GM19467 (cell line): ENCODE measurements around the gene NDUFV3.
A peak's percentile ranks its signal among the peaks of the same experiment; 100 is the strongest.
"Not testable (repeated sequence)": the region's sequence is repeated elsewhere in the genome, so short reads cannot be mapped to it uniquely, and the experiment has no call there.

Experiments
- ATAC-seq: cut with Tn5 transposase; IDR thresholded peaks from one replicate; pipeline ENCODE4 v1.9.1; 2021; ENCODE audit warnings: mild to moderate bottlenecking, moderate library complexity; ENCODE audit not compliant: unreplicated experiment

The NDUFV3 gene

DNA sequence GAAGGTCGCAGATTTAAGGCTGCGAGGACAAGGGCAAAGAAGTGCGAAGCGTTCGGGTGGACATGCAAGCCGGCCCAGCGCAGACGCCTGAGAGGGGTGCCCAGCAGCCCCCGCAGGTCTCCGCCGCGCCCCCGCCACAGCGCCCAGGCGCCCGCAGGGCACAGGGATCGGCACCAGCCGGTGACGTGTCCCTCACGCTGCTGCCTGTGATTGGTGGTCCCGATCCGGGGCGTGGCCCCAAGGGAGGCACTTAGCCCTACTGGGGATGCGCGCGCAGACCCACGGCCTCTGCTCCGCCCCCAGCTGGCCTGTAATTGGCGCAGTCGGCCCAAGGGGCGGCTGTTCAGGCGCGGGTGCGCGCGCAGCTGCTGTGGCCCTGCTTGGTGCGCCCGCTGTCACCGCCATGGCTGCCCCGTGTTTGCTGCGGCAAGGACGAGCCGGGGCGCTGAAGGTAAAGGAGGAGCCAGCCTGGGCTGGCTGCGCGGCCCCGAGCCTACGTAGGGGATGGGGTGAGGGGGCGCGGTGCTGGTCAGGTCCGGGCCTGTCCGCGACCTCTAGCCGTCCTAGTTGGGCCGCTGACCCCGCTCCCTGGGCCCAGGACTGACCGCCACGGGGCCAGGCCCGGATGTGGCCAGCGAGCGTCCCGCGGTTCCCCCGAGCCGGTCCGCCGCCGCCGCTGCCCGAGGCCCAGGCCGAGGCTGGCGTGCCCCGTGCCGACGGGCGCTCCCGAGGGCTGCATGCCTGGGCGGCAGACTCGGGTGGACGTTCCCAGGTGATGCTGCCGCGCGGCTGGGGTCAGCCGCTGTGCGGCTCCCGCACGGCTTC, at the start of gene NDUFV3:
TSS of gene NDUFV3 (plus strand) at position 379 of the 825 bp plus-strand sequence. CDS start at position 404, 25 bp downstream.
- peak; percentile 88 for ATAC-seq

DNA sequence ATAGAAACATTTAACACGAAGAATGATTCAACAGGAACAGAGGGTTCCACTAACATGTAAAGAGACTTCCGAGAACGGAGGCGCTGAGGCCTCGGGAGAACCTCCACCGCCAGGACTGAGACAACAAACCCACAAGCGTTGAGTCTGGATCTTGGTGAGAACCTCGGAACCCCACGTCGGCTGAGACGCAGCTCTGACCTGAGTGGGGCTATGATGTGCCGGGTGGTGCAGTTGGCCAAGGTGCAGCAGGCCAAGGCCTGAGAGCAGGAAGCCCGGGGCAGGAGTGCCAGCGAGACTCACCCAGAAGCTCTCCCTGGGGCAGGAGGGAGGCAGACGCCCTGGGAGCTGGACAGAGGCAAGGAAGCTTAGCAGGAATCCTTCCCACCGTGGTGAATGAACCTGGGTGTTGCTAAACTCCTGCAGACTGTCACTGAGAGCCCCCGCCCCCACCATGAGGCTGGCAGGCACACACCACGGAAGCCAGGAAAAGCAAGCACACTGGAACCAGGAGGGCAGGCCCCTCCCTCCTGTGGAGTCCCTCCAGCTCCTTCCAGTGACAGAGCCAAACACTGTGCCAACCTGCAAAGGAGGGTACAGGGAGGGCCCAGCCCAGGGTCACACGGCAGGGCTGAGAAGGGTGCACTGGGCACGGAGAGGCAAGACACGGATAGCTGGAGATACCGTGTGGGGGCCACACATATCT, 48.5 kb upstream of the NDUFV3 start:
- no peak for ATAC-seq

- no peak for ATAC-seq
These were observed 47.7 kb upstream of the NDUFV3 start for GRCh38 chr21:42845296-42845965.

- no peak for ATAC-seq
These were observed 46.9 kb upstream of the NDUFV3 start for GRCh38 chr21:42846221-42846620.

- ATAC-seq: no peak
These were observed 45.9 kb upstream of the NDUFV3 start for GRCh38 chr21:42847051-42847707.

DNA sequence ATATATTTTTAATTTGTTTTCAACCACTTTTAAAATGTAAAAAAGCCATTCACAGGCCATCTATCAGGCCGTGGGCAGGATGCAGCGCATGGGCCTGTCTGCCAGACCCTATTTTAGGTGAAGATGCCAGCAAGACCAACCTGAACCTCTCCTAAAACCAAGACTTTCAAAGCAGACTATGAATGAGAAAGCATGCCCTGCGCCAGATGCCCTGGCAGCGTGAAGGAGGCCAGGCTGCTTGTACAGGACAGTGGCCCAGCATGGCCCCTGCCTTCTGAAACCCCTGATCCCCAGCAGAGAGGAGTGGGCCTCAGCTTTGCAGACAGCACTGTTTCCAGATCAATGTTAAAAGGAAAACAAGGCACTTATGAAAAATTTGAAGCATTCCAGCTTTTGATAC, 45.4 kb upstream of the NDUFV3 start:
- no peak for ATAC-seq

DNA sequence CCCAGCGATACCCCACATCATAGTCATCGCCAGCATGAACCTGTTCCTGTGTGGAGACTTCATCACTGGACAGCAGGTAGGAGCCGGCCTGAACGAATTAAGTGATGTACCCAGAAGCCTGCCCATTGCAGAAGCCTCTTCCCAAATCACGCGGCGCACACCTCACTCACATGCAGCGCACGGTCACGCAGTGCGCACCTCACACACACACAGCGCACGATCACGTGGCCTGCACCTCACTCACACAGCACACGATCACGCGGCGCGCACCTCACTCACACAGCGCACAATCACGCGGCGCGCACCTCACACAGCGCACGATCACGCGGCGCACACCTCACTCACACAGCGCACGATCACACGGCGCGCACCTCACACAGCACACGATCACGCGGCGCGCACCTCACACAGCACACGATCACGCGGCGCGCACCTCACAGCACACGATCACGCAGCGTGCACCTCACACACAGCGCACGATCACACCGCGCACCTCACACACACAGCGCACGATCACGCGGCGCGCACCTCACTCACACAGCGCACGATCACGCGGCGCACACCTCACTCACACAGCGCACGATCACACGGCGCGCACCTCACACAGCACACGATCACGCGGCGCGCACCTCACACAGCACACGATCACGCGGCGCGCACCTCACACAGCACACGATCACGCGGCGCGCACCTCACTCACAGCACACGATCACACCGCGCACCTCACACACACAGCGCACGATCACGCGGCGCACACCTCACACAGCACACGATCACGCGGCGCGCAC, 44.8 kb upstream of the NDUFV3 start:
- not testable (repeated sequence) for ATAC-seq

DNA sequence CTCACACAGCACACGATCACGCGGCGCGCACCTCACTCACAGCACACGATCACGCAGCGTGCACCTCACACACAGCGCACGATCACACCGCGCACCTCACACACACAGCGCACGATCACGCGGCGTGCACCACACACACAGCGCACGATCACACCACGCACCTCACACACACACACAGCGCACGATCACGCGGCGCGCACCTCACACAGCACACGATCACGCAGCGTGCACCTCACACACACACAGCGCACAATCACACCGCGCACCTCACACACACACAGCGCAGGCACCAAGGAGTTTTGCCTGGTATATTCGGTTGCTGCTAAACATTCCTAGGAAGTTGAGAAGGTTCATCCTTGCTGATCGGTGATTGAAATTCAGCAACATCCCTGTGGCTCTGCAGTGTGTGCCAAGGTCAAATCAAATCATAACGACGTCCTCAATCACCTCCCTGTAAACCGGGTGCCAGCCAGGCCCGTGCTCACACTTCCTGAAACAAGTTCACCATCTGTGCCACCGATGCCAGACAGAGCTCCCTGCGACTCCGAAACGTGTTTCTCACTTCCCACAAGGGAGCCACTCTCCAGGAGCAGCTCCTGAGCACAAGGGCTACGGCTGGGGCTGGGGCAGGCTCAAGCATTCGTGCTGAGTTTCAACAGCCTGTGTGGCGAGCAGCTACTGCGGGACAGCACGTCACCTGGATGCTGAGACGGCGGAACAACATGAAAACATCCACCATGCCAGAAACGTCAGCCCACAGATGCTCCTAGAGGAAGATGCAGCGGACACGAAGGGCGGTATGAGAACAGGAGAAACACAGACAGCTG, 44.0 kb upstream of the NDUFV3 start:
- no peak for ATAC-seq

DNA sequence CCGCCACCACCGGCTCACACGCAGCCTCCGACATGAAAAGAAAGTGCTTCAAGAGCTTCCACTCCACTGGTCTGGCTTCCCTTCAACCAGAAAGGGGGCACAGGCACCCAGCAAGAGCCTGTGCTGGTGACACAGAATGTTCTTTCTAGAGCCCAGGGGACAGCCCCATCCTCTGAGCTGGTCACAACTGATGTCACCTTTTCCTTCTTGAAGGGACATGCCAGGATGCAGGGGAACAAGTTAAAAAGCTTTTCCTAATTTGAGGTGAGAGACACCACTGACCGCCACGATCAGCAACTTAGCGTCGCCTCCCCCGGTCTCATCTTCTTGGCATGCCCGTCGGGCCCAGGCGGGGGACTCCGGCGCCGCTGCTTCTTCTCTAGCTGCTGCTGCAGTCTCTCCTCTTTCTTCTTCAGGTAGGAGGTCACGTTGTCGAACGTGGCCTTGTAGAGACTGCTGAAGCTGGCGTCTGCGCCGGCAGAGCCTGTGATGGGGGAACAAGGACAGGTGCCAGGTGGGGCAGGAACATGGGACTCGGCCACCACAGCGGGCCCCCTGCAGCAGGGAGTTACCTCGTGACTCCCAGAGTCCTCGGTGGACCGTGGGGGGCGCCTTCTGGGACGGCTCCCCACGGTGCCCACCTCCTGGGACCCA, 43.2 kb upstream of the NDUFV3 start:
- ATAC-seq: no peak

- ATAC-seq: no peak
These were observed 42.6 kb upstream of the NDUFV3 start for GRCh38 chr21:42850463-42850862.

DNA sequence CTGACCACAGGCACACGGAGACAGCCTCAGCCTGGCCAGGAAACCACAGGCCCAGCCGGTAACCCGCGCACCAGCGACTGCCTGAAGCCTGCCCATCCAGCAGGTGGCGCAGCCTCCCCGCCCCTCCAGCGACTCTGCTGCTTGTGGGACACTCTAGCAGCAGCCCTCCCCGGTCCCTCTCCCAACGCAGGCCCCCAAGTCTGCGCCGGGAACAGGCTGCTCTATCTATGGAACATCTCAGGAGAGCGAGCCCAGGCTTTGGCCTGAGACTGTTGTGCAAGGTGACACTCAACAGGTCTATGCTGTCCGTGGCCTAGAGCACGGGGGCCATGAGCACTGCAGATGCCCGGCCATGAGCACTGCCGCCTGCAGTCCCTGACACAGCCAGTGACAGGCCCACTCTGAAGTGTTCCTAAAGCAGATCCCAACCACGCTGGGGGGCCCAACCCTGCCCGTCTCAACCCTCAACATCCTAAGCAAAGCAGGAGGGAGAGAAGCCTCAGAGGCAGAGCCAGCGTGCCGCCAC, 42.2 kb upstream of the NDUFV3 start:
- ATAC-seq: no peak

DNA sequence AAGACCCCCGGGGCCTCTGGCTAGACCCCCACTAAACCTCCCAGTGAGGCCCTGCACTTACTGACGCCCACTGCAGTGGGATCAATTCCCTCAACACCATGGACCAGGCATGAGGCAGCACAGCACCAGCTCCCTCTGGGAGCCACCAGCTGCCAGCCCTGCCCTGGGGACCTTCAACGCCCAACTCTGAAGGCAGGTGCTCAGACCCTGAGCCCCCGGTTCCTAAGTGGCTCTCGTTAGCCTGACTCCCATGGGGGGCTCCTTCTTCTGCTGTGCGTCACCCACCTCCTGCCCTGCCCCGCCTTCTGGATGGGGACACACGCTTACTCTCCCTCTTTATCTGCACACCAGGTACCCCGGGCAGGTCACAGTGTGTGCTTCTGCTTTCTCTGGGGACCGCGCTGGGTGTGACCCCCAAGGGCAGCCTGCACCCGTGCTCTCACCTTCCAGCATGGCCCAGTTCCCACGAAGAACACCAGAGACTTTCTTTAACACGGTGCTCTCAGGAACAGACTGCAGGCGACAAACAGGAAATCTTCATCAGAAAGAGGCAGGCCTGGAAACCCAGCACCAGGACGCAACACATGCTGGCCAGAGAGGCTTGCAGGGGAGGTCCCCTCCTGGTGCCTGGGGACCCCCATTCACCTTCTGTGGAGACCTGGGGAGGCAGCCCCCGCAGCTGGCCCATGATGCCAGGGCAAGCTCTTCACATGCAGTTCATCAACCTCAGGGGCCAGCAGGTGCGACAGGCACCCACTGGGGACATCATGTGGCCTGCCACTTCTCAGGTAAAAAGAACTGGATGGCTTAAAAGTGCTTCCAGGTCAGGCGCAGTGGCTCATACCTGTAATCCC, 41.1 kb upstream of the NDUFV3 start:
- no peak for ATAC-seq

GRCh38 chr21:42852925-42853570, 40.1 kb upstream of the NDUFV3 start:
- no peak for ATAC-seq

DNA sequence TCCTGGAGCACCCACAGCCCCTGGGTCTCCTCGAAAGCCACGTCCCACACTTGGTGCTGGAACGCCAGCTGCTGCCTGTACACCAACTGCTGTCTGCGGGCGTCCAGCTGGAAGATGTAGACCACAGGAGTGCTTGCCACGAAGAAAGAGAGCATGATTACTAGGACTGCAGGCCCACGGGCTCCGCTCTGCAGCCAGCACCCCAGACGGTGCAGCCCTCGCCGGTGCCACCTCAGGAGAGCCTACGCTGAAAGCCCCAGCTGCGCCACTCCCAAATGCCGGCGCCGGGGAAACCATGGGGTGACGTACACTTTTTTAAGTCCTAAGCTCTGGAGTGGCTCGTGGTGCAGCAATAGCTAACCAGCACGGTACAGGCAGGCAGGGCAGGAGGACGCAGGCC, 39.5 kb upstream of the NDUFV3 start:
- no peak for ATAC-seq

DNA sequence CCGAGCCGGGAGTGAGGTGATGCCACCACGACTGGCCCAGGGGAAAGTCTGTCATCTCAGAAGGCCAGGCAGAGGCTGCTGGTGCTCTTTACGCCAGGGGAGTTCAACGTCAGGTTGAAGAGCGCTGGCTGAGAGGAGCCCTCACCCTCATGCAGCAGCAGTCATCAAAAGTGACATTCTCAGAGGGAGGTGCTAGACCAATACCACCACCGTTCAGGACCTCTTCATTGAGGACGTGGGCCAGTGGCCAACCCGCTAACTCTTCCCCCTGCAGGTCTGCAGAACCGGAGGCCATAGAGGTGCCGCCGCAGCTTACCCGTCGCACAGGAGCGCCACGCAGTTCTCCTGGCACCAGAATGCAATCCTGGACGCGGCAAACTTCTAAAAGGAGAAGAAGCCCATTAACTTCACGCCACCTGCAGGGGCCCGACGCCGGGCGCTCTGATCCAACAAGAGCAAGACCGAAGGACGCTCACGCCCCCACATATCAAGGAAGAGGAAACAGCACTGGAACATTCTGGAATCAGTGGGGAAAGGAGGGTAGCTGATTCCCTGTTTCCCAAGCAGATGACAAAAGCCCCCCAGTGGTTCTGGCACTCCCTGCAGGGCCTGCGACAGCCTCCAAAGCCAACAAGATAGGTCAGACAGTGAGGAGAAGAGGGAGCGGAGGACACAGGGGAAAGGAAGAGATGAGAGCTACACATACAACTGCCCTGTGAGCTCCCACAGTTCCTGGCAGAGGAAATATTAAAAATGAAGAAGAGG, 38.7 kb upstream of the NDUFV3 start:
- no peak for ATAC-seq

DNA sequence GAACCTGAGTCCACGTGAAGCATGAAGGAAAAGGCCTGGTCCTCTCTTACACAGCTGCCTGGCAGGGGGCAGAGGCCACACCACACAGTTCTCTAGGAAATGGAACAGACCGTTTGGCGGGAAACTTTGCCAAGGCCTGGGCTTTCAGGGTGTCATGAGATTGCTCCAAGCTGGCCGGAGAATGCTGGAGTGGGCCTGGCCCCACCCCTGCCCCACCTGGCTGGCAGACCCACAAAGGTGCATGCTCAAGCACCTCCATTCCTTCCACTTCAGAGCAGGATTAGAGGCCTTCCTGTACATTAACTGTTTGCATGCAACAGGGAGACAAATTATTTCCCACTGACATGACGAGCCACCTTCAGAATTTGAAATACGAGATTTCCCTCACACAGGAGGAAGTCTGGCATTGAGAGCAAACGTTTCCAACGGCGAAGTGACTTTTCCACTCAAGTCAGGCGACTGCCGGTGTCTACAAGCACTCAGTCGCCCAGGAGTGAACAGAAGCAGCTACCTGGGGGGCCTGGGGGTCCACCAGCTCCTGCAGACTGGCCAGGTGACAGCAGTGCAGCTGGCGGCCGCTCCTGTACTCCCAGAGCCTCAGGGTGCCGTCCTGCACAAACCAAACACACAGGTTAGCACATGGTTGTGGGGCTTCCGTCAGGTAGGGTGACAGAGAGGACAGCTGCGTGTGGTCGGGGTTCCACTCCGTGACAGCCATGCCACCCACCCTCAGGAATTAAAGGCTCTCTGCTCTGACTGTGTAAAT, 37.8 kb upstream of the NDUFV3 start:
- no peak for ATAC-seq
